HepG2 (cell line): ENCODE measurements around the gene TOPORS. TPM values are rescaled to one million over a fixed set of nuclear protein-coding genes. Genes with fewer than 3 reads are reported as not detected.

Source experiments
- ATAC-seq: fragments of 200-7000 bp; cut with Tn5 transposase; 3 replicates; pipeline ENCODE4 v1.9.1; 2020; ENCODE audit warnings: mild to moderate bottlenecking, moderate library complexity
- BruUV-seq: library from RNA; stranded (reverse); fragments of 400-500 nt; replicated peaks from 2 replicates; lab custom pipeline; 2021; lab: Mats Ljungman, UMichigan
- CTCF ChIA-PET: fragments of 300-600 bp; formaldehyde crosslinking; extraction: SDS; loops from one replicate; lab custom pipeline; 2021; ENCODE audit warnings: low total read pairs, inconsistent platforms, low intra/inter-chr PET ratio; lab: Yijun Ruan, JAX
- POLR2A ChIA-PET: fragments of 350-600 bp; sonication (Branson Sonifier 250); formaldehyde crosslinking; loops from one replicate; lab custom pipeline; 2020; ENCODE audit warnings: antibody characterized with exemption, inconsistent platforms; lab: Yijun Ruan, JAX
- DNase-seq: peaks from one replicate; pipeline ENCODE4 v3.0.0-alpha.2; 2015; ENCODE audit warnings: low spot score
- FAIRE-seq: peaks from 3 replicates; lab custom pipeline; 2011; peaks lifted over from hg19 to GRCh38; lab: Jason Lieb, UNC
- H2AFZ ChIP-seq: one replicate; pipeline ENCODE4 v1.6.1; 2011; ENCODE audit warnings: low read length, inconsistent platforms
- H3K27ac ChIP-seq: fragments of 300-600 bp; 3 replicates; pipeline ENCODE4 v1.8.0; 2011; ENCODE audit warnings: mixed run types, mild to moderate bottlenecking, mixed read lengths, low read length, inconsistent platforms; ENCODE audit not compliant: insufficient read depth; ENCODE audit errors: extremely low read length
- H3K27me3 ChIP-seq, 2 experiments: fragments of 200-600 bp in 1 of 2; 2 replicates in 1 of 2; 3 replicates in 1 of 2; pipeline versions ENCODE4 v1.6.0 to v1.8.0; 2011; ENCODE audit warnings: low read length in 2 of 2, mild to moderate bottlenecking in 2 of 2, moderate library complexity in 2 of 2, inconsistent platforms in 1 of 2; ENCODE audit not compliant: insufficient read depth in 2 of 2, control insufficient read depth in 1 of 2
- H3K36me3 ChIP-seq, 2 experiments: fragments of 200-600 bp in 1 of 2; replicated peaks in 1 of 2; 2 replicates in 1 of 2; 3 replicates in 1 of 2; pipeline versions ENCODE4 v1.5.1 to v1.8.0; 2011; ENCODE audit warnings: low read length in 2 of 2, inconsistent platforms in 1 of 2; ENCODE audit not compliant: insufficient read depth in 2 of 2, control insufficient read depth in 1 of 2
- H3K4me1 ChIP-seq: 2 replicates; pipeline ENCODE4 v1.5.1; 2012; ENCODE audit warnings: low read length, inconsistent platforms; ENCODE audit not compliant: insufficient read depth
- H3K4me2 ChIP-seq: 2 replicates; pipeline ENCODE4 v1.6.0; 2011; ENCODE audit warnings: low read depth, low read length, inconsistent platforms
- H3K4me3 ChIP-seq, 3 experiments: fragments of 200-600 bp in 1 of 3; sonication (generic), shearing (Covaris generic) in 1 of 3; replicated peaks in 1 of 3; 2 replicates each; pipeline ENCODE4 v1.5.1; 2011 to 2016; ENCODE audit warnings: low read length in 3 of 3, inconsistent platforms in 2 of 3, low read depth in 2 of 3, mild to moderate bottlenecking in 2 of 3, control low read depth in 1 of 3, mixed read lengths in 1 of 3; ENCODE audit not compliant: insufficient read depth in 1 of 3
- H3K79me2 ChIP-seq: one replicate; pipeline ENCODE4 v1.6.1; 2011; ENCODE audit warnings: low read length, inconsistent platforms; ENCODE audit not compliant: insufficient read depth
- H3K9ac ChIP-seq: 2 replicates; pipeline ENCODE4 v1.6.0; 2011; ENCODE audit warnings: mild to moderate bottlenecking, low read depth, low read length, inconsistent platforms; ENCODE audit not compliant: insufficient read depth
- H3K9me3 ChIP-seq: 2 replicates; pipeline ENCODE4 v1.5.1; 2012; ENCODE audit warnings: mild to moderate bottlenecking, low read length
- H4K20me1 ChIP-seq: 2 replicates; pipeline ENCODE4 v1.6.0; 2011; ENCODE audit warnings: inconsistent platforms, mild to moderate bottlenecking, low read length, moderate library complexity; ENCODE audit not compliant: insufficient read depth
- CEBPB ChIP-seq: IDR thresholded peaks from 2 replicates; pipeline ENCODE4 v1.6.1; 2011; ENCODE audit warnings: low read depth, low read length, improper control_type of control experiment, borderline replicate concordance
- CEBPG ChIP-seq: IDR thresholded peaks from 2 replicates; pipeline ENCODE4 v1.6.1; 2016
- GLI4 ChIP-seq: sonication (generic); formaldehyde crosslinking; IDR thresholded peaks from 2 replicates; pipeline ENCODE4 v1.5.1; 2020; ENCODE audit warnings: missing genetic modification reagents, mild to moderate bottlenecking, moderate library complexity, borderline replicate concordance
- HDAC2 ChIP-seq: sonication (generic); formaldehyde crosslinking; IDR thresholded peaks from 2 replicates; pipeline ENCODE4 v1.4.0; 2020; ENCODE audit warnings: missing genetic modification reagents
- HINFP ChIP-seq: sonication (generic); formaldehyde crosslinking; IDR thresholded peaks from 2 replicates; pipeline ENCODE4 v1.4.0; 2020; ENCODE audit warnings: low read depth, mild to moderate bottlenecking, missing genetic modification reagents
- IRF9 ChIP-seq: sonication (generic); formaldehyde crosslinking; IDR thresholded peaks from 2 replicates; pipeline ENCODE4 v1.8.0; 2022; ENCODE audit warnings: missing genetic modification reagents, mild to moderate bottlenecking, borderline replicate concordance
- SAP130 ChIP-seq: IDR thresholded peaks from 2 replicates; pipeline ENCODE4 v1.6.1; 2016; ENCODE audit warnings: low read depth
- SRSF4 ChIP-seq: fragments of 200-400 bp; formaldehyde crosslinking; IDR thresholded peaks from one replicate; pipeline ENCODE4 v1.6.1; 2018; ENCODE audit warnings: mild to moderate bottlenecking, low read depth, low read length, moderate library complexity; ENCODE audit not compliant: poor library complexity, severe bottlenecking
- TBX2 ChIP-seq: sonication (generic); formaldehyde crosslinking; IDR thresholded peaks from 2 replicates; pipeline ENCODE4 v1.5.0; 2020; ENCODE audit warnings: missing genetic modification reagents, mild to moderate bottlenecking, borderline replicate concordance
- TMF1 ChIP-seq: sonication (generic); formaldehyde crosslinking; IDR thresholded peaks from 2 replicates; pipeline ENCODE4 v1.8.1; 2022; ENCODE audit warnings: low read depth, missing genetic modification reagents
- ZNF264 ChIP-seq: sonication (generic); formaldehyde crosslinking; IDR thresholded peaks from 2 replicates; pipeline ENCODE4 v1.4.0; 2020; ENCODE audit warnings: missing genetic modification reagents
- ZNF274 ChIP-seq: sonication (generic); formaldehyde crosslinking; IDR thresholded peaks from 2 replicates; pipeline ENCODE4 v1.5.1; 2020; ENCODE audit warnings: mild to moderate bottlenecking, missing genetic modification reagents
- ZNF296 ChIP-seq: sonication (generic); formaldehyde crosslinking; conservative IDR thresholded peaks from 2 replicates; pipeline ENCODE4 v1.5.0; 2020; ENCODE audit warnings: mild to moderate bottlenecking, missing genetic modification reagents
- ZNF3 ChIP-seq: IDR thresholded peaks from 2 replicates; pipeline ENCODE4 v1.7.0; 2017; ENCODE audit warnings: inconsistent platforms
- ZNF777 ChIP-seq: sonication (generic); formaldehyde crosslinking; IDR thresholded peaks from 2 replicates; pipeline ENCODE4 v1.4.0; 2020; ENCODE audit warnings: missing genetic modification reagents
- WGBS: methylation state at CpG from one replicate; pipeline ENCODE4 v1.1.6; 2017; ENCODE audit warnings: low lambda C conversion rate; 5-methylcytosine and 5-hydroxymethylcytosine counted together
- in situ Hi-C: cut with HindIII; loops from 2 replicates; pipeline ENCODE4 v1.10.0; 2017; ENCODE audit warnings: low pct_unique_long_range_greater_than_20kb; ENCODE audit not compliant: extremely low pct_ligation_motif_present
- intact Hi-C: fragments of 100-400 bp; cut with micrococcal nuclease; formaldehyde crosslinking; loops from one replicate; pipeline ENCODE4 v1.10.0; 2022; ENCODE audit not compliant: unreplicated experiment
- polyA plus RNA-seq, 8 experiments: library from polyadenylated mRNA; depleted of rRNA in 3 of 8; stranded (reverse) in 7 of 8; unstranded in 1 of 8; fragments of >200 nt; fragmentation: Illumina TruSeq in 4 of 8; extraction: Trizol in 4 of 8; gene quantifications; 2 replicates each; pipeline versions ENCODE4 v1.2.1 to v1.2.3, GENCODE V29; 2011 to 2016; ENCODE audit warnings: low read depth in 4 of 8, missing spikeins in 1 of 8, mixed read lengths in 1 of 8; ENCODE audit not compliant: insufficient read depth in 1 of 8
- total RNA-seq, 5 experiments: library from RNA; depleted of rRNA; stranded (reverse); fragments of >200 nt; fragmentation: Illumina TruSeq; extraction: Trizol; gene quantifications; 2 replicates each; pipeline ENCODE4 v1.2.3, GENCODE V29; 2016; ENCODE audit warnings: low read depth in 1 of 5

The TOPORS gene
- total and polyA plus RNA-seq, 2 of the 13 experiments (the other 11 are each of a cell fraction or from before 2014, with no cell fraction given), result 6.8 to 19.6 TPM

GRCh38 chr9:32554107-32554506, 1.7 kb upstream of the TOPORS start:
- BruUV-seq, result no TSS peak
- no peak for FAIRE-seq
- in situ Hi-C loops, result no loop called here
- H3K9me3 ChIP-seq, result no peaks in the 10 kb centered on the region
- peaks cover 35% of the 10 kb centered on the region for H3K4me1 ChIP-seq
- WGBS, result 92% methylated on average over 2 of the region's 2 CpGs
- H3K4me3 ChIP-seq, result no peak overlapping the region
- POLR2A ChIA-PET, result no interaction called here
- intact Hi-C loops, result no loop called here
- peaks cover 34% of the 10 kb centered on the region for H3K79me2 ChIP-seq
- peaks cover 13% of the 10 kb centered on the region for H4K20me1 ChIP-seq
- DNase-seq, result no peak
- no peak for ATAC-seq
- CTCF ChIA-PET, result no interaction called here
- H3K36me3 ChIP-seq, result no peaks in the 10 kb centered on the region
- TF ChIP-seq CEBPB (peak; percentile 95), CEBPG (CRISPR knock-in tag) (peak; percentile 84), HDAC2 (no peak)
- H2AFZ ChIP-seq, result no peak overlapping the region
- no peak overlapping the region for H3K9ac ChIP-seq
- H3K27ac ChIP-seq, result no peak overlapping the region
- H3K27me3 ChIP-seq, result no peaks in the 10 kb centered on the region; a peak in 1 of 5 replicates
- no peak overlapping the region for H3K4me2 ChIP-seq

DNA sequence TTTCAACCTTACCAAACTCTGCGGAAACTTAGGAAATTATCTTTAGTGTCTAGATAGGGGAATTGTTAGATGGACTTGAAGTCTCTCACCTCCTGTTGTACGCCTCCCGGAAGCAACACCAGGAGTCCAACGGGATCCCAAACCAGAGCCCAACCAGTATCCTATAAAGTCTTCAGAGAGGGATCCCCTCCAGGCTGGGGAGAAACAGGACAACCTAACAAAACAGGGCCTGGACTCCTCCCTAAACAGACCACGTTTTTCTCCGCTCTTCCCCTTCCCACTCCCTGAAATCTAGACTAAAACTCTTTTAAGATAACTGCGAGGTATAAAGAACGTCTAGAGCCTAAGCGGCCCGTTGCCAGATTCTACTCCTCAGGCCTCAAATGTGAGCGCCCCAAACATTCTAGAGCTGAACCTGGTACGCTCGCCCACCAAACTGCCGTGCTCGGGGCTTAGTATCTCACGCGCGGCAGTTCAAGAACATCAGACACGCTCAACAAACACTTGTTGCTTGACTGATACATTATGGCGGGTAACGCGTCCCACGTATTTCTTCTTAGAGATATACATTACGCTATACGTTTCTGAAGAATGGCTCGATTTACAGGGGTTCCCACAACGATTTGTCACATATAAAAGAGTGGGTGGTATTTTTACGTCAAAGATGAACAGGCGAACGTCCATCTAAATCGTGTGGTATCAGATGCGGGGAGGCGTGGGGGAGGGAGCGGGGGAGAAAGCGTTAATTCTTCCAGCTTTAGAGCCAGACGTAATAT, 922 bp downstream of the TOPORS start:
- peak; percentile 45 for ATAC-seq
- WGBS, result 0% methylated on average over 35 of the region's 36 CpGs
- no peak for FAIRE-seq
- DNase-seq, result peak; percentile 58
- H3K9ac ChIP-seq, result peak overlapping the region; percentile 92
- ChIA-PET CTCF (no interaction called here), POLR2A (interaction anchor here (1.0 to 3.6 kb wide), 13 partner anchors 12 to 702 kb away, joined by 3 to 43 read pairs (median 5); partner anchors contain the start of genes ACO1, DNAJA1, NDUFB6 and RIGI)
- H3K27ac ChIP-seq, result peak overlapping the region; percentile 96
- no peaks in the 10 kb centered on the region; a peak in 1 of 5 replicates for H3K27me3 ChIP-seq
- peaks cover 56% of the 10 kb centered on the region for H3K79me2 ChIP-seq
- H4K20me1 ChIP-seq, result peaks cover 25% of the 10 kb centered on the region
- intact Hi-C loops, result no loop called here
- peak overlapping the region; percentile 30 for H2AFZ ChIP-seq
- peaks cover 34% of the 10 kb centered on the region for H3K4me1 ChIP-seq
- in situ Hi-C loops, result no loop called here
- H3K9me3 ChIP-seq, result no peaks in the 10 kb centered on the region
- H3K36me3 ChIP-seq, result no peaks in the 10 kb centered on the region; a peak in 1 of 5 replicates
- peak overlapping the region; percentile 84 for H3K4me2 ChIP-seq
- TSS peak; percentile 49 for BruUV-seq
- peak overlapping the region; percentile 89 to 91 (median 90) for H3K4me3 ChIP-seq
- TF ChIP-seq SRSF4 (no peak), TBX2 (CRISPR knock-in tag) (peak; percentile 30; the same call in 1 of the 2 replicates), HINFP (CRISPR knock-in tag) (no peak), ZNF3 (CRISPR knock-in tag) (0 out of 2 replicates have a peak, but pooled peaks have one; percentile 13), IRF9 (CRISPR knock-in tag) (no peak), TMF1 (no peak), ZNF274 (CRISPR knock-in tag) (0 out of 2 replicates have a peak, but pooled peaks have one; percentile 2), ZNF264 (CRISPR knock-in tag) (no peak), ZNF296 (no peak), GLI4 (CRISPR knock-in tag) (no peak), ZNF777 (CRISPR knock-in tag) (peak; percentile 1; the same call in 1 of the 2 replicates), SAP130 (CRISPR knock-in tag) (peak; percentile 35; the same call in 1 of the 2 replicates)
